GM03348 (cell line): ENCODE measurements around the gene DNM1.
"Not testable (repeated sequence)": the region's sequence is repeated elsewhere in the genome, so short reads cannot be mapped to it uniquely, and the experiment has no call there.

ENCODE experiments used
- DNase-seq: peaks from one replicate; pipeline ENCODE4 v3.0.0; 2012; ENCODE audit warnings: low spot score

Gene DNM1

DNA sequence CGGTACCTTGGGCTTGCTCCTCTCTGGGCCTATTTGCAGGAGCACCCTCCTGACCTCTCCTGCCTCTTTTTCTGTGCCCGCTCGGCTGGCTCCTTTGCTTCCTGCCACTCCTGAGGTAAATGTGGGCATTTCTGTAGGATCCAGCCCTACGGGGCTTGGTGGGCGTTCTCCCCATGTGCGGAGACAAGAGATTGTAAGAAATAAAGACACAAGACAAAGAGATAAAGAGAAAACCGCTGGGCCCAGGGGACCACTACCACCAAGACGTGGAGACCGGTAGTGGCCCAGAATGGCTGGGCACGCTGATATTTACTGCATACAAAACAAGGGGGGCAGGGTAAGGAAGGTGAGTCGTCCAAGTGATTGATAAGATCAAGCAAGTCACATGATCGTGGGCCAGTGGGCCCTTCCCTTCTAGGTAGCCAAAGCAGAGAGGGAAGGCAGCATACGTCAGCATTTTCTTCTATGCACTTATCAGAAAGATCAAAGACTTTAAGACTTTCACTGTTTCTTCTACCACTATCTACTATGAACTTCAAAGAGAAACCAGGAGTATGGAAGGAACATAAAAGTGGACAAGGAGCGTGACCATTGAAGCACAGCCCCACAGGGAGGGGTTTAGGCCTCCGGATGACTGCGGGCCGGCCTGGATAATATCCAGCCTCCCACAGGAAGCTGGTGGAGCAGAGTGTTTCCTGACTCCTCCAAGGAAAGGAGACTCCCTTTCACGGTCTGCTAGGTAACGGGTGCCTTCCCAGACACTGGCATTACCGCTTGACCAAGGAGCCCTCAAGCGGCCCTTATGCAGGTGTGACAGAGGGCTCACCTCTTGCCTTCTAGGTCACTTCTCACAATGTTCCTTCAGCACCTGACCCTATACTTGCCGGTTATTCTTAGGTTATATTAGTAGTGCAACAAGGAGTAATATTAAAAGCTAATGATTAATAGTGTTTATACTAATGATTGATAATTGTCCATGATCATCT is 76.2 kb downstream of the DNM1 start:
- not testable (repeated sequence) for DNase-seq

DNA sequence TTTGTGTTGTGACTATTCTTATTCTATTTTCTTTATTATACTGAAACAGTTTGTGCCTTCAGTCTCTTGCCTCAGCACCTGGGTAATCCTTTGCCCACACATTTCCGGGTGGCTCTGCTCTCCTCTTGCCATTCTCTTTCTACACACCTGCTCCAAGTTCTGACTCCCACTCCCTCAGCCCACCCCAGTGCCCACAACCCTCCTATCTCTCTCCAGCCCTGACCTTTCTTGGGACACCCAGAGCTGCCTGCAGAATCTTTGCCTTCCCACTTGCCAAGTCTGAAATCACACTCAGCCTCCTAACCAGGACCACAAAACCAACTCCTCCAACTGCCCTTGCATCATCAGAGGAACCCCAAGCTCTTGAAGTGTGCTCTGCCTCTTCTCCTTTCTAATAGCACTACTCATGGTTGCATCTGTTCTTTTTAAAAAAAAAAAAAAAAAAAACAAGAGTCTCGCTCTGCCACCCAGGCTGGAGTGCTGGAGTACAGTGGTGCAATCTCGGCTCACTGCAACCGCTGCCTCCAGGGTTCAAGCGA is 77.0 kb downstream of the DNM1 start:
- DNase-seq, result no peak

DNA sequence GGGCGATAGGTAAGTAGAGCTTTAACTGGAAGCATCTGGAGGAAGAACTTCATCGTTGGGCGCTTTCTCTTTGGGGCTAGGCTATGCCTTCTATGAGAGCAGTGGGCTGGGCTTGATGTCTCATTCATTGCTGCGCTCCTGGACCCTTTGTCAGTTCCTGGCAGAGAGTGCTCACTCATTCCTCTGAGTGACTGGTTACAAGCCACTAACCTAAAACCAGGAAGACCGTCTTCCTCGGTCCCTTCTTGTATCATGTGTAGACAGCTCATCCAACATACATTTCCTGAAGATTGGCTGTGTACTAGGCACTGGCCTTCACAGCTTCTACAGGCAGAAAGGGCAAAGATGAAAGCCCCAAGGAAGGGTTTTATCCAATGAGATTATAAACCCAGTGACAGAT is 79.3 kb downstream of the DNM1 start:
- DNase-seq, result peak; percentile 26

DNA sequence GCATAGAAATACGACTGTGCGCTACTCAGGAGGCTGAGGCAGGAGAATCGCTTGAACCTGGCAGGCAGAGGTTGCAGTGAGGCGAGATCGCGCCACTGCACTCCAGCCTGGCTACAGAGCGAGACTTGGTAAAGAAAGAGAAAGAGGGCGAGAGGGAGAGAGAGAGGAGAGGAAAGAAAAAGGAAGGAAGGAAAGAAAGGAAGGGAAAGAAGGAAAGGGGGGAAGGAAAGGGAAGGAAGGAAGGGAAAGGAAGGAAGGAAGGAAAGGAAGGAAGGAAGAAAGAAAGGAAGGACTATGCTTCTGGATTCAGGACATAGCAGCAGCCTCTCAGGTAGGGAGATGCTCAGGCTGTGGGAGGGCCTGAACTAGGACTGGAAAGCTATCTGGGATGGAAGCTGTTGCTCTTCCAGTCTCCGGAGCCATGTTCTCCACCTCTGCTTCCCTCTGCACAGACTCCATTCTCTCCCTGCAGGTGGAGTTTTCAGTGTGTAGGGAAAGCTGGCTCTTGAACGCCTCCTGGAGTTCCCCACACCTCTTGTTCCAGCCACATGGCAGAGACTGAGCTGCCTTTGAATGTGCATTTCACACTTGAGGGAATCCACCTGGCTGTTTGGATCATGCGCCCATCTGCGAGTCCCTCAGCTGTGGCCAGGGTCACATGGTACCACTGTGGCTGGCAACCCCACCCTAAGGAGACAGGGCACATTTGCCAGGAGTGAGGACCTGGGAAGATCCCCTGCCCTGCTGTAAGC is 82.0 kb downstream of the DNM1 start:
- DNase-seq, result no peak

DNA sequence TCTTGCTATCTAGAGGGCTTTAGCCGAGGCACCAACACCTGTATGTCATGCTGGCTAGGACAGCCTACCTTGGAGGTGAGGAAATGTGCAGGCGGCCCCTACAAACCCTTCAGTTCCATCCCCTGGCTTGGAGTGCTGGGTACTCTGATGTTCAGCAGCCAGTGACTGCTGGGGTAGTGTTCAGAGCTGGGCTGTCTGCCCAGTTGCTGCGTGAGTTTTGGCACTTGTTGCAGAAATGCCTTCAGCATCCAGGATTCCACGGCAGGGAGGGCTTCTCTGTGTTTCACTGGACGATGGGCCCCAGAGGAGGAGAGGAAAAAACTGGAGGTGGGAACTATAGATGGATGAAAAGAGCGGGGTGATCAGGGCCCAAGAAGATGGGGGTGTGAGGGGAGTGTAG is 83.3 kb downstream of the DNM1 start:
- no peak for DNase-seq

DNA sequence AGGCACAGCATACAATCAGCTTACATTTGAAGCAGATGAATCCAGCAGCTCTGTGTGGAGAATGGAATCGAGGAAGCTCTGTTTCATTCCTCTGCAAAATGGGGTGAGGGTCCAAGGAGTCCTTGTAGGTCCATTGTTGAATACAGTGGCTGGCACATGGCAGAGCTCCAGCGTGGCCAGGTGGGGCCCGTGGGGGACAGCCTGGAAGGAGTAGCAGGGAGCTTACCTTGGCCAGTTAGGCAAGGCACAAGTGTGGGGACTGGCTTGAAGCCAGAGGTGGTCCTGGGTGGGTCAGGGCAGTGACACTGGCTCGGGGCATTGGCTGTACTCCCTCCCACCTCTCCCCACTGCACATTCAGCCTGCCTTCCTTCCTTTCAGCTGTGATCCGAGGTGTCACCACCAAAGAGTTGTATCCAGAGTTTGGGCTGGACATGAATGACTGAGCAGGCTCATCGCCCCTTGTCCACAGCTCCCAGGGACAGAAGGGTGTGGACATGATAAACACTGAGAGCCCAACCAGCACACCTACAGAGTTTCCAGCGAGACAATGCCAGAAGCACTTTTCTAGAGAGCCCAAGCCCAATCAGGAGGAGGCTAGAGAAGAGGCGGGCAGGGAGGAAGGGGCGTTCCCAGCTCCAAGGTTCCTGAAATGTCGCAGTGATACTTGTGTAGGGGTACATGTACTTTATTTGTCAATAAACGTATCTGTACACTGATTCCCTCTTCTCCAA is 85.3 kb downstream of the DNM1 start:
- DNase-seq, result no peak

DNA sequence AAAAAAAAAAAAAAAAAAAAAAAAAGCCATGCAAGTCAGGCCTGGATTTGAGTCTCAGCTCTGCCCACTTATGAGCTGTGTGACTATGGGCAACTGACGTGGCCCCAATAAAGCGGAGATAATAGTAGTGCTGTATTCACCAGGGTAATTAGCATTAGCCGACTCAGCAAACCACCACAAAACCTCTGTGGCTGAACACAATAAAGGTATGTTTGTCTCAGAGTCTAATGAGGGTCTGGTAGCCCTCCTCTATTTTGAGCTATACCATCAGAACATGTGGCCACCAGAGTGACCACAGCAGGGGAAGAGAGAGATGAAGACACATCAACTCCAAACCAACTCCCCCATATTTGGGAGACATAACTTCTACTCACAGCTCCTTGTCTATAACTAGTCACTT is 88.8 kb downstream of the DNM1 start:
- no peak for DNase-seq

DNA sequence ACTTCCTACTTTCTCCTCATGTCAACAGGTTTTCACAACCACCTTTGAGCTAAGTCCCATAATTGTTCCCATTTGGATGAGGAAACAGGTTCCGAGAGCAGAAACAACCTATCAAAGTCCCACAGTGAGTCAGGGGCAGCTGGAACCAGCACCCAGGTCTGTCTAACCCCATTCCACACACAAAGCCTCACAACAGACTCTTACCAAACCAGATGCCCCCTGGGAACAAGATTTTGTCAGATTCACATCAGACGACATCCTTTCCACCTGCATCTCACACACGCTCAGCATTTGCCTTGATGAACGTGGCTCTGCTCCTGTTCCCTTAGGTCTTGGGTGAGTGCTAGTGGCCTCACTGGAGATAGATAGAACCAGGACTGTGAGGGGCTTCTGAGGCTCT is 89.9 kb downstream of the DNM1 start:
- no peak for DNase-seq

DNA sequence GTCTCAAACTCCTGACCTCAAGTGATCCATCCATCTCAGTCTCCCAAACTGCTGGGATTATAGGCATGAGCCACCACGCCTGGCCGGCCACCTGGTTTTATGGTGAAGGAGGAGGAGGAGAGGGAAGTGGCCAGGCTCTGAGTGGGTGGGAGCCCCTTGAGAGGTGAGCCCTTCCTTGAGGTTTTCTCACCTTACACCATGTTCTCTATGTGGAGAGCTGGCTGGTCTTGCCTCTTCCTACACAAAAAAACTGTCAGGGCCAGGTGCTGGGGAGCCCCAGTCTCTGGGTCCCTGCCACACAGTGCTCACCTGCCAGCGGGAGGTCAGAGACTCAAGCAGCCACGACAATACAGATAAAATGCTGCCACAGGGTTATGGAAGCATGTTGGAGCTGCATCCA is 91.0 kb downstream of the DNM1 start:
- DNase-seq, result no peak

DNA sequence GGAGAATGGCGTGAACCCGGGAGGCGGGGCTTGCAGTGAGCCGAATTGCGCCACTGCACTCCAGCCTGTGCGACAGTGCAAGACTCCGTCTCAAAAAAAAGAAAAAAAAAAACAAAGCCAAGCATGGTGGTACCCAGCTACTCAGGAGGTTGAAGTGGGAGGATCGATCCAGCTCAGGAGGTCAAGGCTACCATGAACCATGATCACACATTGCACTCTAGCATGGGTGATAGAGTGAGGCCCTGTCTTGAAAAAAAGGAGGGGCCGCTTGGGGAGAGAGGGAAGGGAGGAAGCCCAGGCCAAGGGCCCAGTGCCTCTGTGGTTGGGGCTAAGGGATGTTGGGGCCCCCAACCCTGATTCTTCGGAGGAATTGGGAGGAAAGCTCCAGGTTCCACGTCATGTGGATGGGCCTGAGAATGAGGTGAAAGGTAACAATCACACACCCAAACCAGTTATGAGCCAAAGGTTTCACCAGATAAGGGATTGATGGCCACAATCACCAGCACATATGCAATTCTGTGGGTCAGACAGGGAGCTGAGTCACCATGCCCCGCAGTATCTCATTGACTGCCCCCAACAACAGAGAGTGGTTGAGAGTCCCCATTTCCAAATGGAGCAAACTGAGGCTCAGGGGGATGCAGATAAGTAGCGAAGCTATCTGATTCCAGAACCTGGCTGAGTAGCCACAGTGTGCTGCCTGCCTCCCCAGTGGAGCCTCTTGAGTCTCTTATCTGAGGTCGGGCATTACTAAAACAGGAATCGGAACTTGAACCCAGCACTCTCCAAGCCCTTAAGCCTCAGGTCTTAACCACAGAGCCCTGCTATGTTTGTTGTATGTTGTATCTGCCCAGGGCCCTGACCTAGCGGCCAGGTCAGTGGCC is 93.4 kb downstream of the DNM1 start:
- DNase-seq, result no peak

DNA sequence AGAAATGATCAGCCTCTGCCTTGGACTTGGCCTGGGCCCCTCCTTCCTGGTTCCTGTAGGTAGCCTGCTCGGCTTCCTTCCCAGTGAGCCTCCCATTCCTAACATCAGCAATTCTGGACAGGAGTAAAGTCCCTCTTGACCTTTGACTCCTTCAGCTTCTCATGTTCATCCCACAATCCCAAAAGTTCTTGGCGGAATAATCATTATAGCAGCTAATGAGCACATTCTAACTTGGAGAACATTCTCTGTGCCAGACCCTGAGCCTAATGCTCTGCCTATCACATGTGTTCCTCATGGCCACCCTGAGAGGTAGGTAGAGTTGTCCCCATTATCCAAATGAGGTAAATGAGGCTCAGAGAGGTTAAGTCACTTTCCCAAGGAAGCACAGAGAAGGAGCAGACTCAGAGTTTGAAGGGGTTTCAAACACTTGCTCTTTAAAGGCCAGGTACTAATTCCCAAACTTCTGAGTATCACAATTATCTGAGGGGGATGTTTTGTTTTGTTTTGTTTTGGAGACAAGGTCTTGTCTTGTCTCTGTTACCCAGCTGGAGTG is 94.1 kb downstream of the DNM1 start:
- DNase-seq, result no peak

DNA sequence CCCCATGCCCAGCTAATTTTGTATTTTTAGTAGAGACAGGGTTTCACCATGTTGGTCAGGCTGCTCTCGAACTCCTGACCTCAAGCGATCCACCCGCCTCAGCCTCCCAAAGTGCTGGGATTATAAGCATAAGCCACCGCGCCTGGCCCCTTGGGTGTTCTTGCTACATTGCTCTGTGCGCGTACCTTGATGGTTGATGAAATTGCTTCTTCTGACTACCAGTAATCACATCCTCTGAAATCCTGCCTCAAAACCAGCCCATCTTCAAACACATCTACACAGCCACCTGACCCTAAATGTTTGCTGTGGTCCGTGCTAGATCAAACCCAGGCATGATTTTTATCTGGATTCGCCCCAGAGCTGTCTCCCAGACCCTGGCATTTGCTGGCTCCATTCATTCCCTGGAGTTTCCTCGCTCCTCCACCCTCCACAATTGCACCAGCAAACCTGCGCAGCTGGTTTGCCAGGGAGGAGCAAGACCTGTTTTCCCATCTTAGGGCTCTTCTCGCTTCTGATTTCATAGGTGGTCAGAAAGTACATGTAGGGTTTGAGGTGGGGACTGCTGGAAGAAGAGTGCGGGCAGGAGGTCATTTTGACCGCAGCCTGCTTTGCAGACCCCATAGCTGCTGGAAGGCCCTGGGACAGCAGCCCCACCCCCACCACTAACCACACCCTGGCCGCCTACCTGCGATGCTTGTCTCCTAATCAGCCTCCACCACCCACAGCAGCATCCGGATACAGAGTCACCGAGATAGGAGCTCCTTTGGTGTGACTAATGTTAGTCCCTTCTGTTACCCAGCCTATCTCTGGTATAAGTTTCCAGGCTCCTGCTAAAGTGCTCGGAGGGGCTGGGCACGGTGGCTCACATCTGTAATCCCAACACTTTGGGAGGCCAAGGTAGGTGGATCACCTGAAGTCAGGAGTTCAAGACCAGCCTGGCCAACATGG is 95.6 kb downstream of the DNM1 start:
- DNase-seq, result no peak

DNA sequence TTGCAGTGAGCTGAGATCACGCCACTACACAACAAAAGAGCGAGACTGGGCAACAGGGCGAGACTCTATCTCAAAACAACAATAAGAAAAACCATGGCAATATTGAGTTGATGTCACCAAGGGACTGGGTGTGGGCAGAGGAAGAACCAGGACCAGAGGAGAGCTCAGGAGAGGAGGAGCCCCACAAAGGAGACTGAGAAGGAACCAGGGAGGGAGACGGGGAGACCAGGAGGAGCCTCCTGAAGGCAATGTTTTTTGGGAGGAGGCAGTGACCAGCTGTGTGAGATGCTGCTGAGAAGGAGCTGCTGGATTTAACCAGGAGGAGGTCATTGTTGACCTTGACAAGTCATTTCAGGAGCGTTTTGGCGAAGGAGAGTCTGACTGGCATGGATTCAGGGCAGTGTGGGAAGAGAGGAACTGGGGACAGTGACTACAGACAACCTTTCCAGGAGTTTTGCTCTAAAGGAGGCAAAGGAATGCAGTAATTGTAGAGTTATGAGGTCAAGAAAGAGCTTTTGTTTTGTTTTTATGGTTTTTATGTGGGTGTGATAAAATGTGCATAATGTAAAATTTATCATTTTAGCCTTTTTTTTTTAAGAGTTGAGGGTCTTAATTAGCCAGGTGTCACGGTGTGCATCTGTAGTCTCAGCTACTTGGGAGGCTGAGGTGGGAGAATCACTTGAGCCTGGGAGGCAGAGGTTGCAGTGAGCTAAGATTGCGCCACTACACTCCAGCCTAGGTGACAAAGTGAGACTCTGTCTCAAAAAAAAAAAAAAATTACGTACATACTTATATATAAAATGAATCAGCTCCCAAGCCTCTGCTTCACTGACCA is 101.2 kb downstream of the DNM1 start:
- peak; percentile 35 for DNase-seq
